GM18507 (cell line): ENCODE results near the gene NKAPD1.

Experiments
- DNase-seq: peaks from one replicate; pipeline ENCODE4 v3.0.0; 2011; ENCODE audit warnings: low read depth; ENCODE audit not compliant: insufficient read length; ENCODE audit errors: extremely low spot score
- FAIRE-seq: peaks from 2 replicates; lab custom pipeline; 2011; peaks lifted over from hg19 to GRCh38; lab: Jason Lieb, UNC

NKAPD1 gene

DNA sequence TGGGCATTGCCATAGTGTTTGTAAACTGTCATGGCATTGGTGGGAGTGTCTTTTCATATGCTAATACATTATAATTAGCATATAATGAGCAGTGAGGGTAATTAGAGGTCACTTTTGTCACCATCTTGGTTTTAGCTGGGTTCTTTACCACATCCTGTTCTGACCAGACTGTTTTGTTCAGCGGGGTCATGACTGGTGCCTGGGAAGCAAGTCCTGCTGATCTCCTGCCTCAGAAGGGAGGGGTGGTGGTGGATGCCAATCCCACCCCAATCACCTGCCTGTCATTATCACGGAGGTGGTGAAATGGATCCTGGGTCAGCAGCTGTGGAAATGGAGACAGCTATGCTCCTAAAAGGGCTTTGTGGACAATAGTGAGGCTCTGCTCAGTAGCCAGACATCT is 58.6 kb downstream of the NKAPD1 start:
- FAIRE-seq: no peak
- no peak for DNase-seq

DNA sequence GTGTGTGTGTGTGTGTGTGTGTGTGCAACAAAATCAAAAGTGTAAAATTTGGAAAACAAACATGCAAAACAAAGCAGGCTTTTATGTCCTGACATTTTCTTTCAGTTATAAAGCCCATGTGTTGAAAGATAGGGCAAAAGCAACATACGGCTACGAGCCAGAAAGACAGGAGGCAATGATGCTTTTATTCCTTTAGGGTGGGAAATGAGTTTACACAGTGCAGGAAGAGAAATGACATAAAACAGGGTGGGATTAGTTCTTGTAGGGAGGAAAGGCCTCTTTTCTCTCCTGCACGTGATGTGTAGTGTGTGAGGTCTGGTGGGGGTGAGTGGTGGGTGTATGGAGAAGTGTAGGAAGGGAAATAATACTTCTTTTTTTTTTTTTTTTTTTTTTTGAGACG is 60.4 kb downstream of the NKAPD1 start:
- FAIRE-seq: no peak
- DNase-seq: no peak
